Esophagus (tissue), 2 donors: Measurements from ENCODE around the gene C1orf87. TPM values are rescaled to one million over a fixed set of nuclear protein-coding genes. Genes with fewer than 3 reads are reported as not detected.

ENCODE experiments used
- H3K27ac ChIP-seq, 2 donors: one replicate each; pipeline ENCODE4 v1.5.1; 2013; ENCODE audit warnings: low read depth in 2 of 2, mild to moderate bottlenecking in 2 of 2, inconsistent platforms in 1 of 2, low read length in 1 of 2, moderate library complexity in 1 of 2
- H3K27me3 ChIP-seq, 2 donors: one replicate each; pipeline ENCODE4 v1.6.1; 2013; ENCODE audit warnings: low read length in 2 of 2, control low read depth in 1 of 2, mild to moderate bottlenecking in 1 of 2; ENCODE audit not compliant: insufficient read depth in 2 of 2, control insufficient read depth in 1 of 2
- H3K36me3 ChIP-seq, 2 donors: one replicate each; pipeline ENCODE4 v1.6.1; 2013; ENCODE audit warnings: low read length in 1 of 2; ENCODE audit not compliant: control insufficient read depth in 2 of 2, insufficient read depth in 2 of 2
- H3K4me1 ChIP-seq, 2 donors: one replicate each; pipeline ENCODE4 v1.6.1; 2013; ENCODE audit warnings: low read length in 1 of 2; ENCODE audit not compliant: control insufficient read depth in 2 of 2, insufficient read depth in 2 of 2
- H3K4me3 ChIP-seq, 2 donors: one replicate each; pipeline ENCODE4 v1.5.1; 2013; ENCODE audit warnings: low read length in 2 of 2, mild to moderate bottlenecking in 2 of 2, low read depth in 1 of 2, moderate library complexity in 1 of 2
- H3K9me3 ChIP-seq, 2 donors: one replicate each; pipeline ENCODE4 v1.6.1; 2013; ENCODE audit warnings: mild to moderate bottlenecking in 2 of 2, low read depth in 1 of 2, low read length in 1 of 2, moderate library complexity in 1 of 2; ENCODE audit not compliant: control insufficient read depth in 2 of 2, insufficient read depth in 1 of 2
- WGBS, 2 donors: extraction: QIAGEN DNeasy Blood & Tissue Kit; methylation state at CpG; one replicate each; pipeline ENCODE4 v1.1.7; 2013; 5-methylcytosine and 5-hydroxymethylcytosine counted together
- polyA plus RNA-seq, 2 donors: library from polyadenylated mRNA; stranded (reverse); fragments of 200-250 nt; gene quantifications; one replicate each; pipeline ENCODE4 v1.2.3, GENCODE V29; 2013
- donor health status: healthy with polysubstance abuse.
- donor health status: Bipolar disorder and iron deficiency.

C1orf87 gene
- polyA plus RNA-seq, 2 donors = not detected

- H3K27ac ChIP-seq = no peak overlapping the region
- H3K4me1 ChIP-seq = no peaks in the 10 kb centered on the region
- 58 to 60% methylated on average over 12 of the region's 12 CpGs for WGBS, 2 donors
- H3K27me3 ChIP-seq = no peaks in the 10 kb centered on the region
- H3K9me3 ChIP-seq = no peaks in the 10 kb centered on the region
- no peak overlapping the region for H3K4me3 ChIP-seq
- H3K36me3 ChIP-seq = no peaks in the 10 kb centered on the region
Observed at GRCh38 chr1:59986516-59987310, 86.9 kb downstream of the C1orf87 start.

- Histone ChIP-seq H3K4me1 (no peaks in the 10 kb centered on the region), H3K9me3 (no peaks in the 10 kb centered on the region), H3K36me3 (no peaks in the 10 kb centered on the region), H3K4me3 (no peak overlapping the region), H3K27me3 (no peaks in the 10 kb centered on the region), H3K27ac (no peak overlapping the region)
- 81 to 90% methylated on average over 8 of the region's 8 CpGs for WGBS, 2 donors
Observed at GRCh38 chr1:59985911-59986515, 87.6 kb downstream of the C1orf87 start.

- H3K27me3 ChIP-seq = no peaks in the 10 kb centered on the region
- 92 to 95% methylated on average over 5 of the region's 5 CpGs for WGBS, 2 donors
- H3K36me3 ChIP-seq = no peaks in the 10 kb centered on the region
- H3K27ac ChIP-seq = no peak overlapping the region
- no peaks in the 10 kb centered on the region for H3K9me3 ChIP-seq
- H3K4me3 ChIP-seq = no peak overlapping the region
- H3K4me1 ChIP-seq = no peaks in the 10 kb centered on the region
Observed at GRCh38 chr1:59979666-59980065, 93.9 kb downstream of the C1orf87 start.

GRCh38 chr1:59978511-59978910 lies 95.1 kb downstream of the C1orf87 start:
- H3K9me3 ChIP-seq = no peaks in the 10 kb centered on the region
- no peak overlapping the region for H3K4me3 ChIP-seq
- no peaks in the 10 kb centered on the region for H3K27me3 ChIP-seq
- H3K27ac ChIP-seq = no peak overlapping the region
- no peaks in the 10 kb centered on the region for H3K4me1 ChIP-seq
- H3K36me3 ChIP-seq = no peaks in the 10 kb centered on the region
- 81 to 90% methylated on average over 2 of the region's 2 CpGs for WGBS, 2 donors

GRCh38 chr1:59978026-59978425 lies 95.5 kb downstream of the C1orf87 start:
- Histone ChIP-seq H3K27ac (no peak overlapping the region), H3K4me3 (no peak overlapping the region), H3K36me3 (no peaks in the 10 kb centered on the region), H3K9me3 (no peaks in the 10 kb centered on the region), H3K4me1 (no peaks in the 10 kb centered on the region), H3K27me3 (no peaks in the 10 kb centered on the region)
- 41 to 62% methylated on average over 1 of the region's 1 CpG for WGBS, 2 donors

- no peaks in the 10 kb centered on the region for H3K36me3 ChIP-seq
- H3K27me3 ChIP-seq = no peaks in the 10 kb centered on the region
- WGBS, 2 donors = 77 to 81% methylated on average over 4 of the region's 4 CpGs
- H3K4me3 ChIP-seq = no peak overlapping the region
- no peak overlapping the region for H3K27ac ChIP-seq
- H3K4me1 ChIP-seq = no peaks in the 10 kb centered on the region
- H3K9me3 ChIP-seq = no peaks in the 10 kb centered on the region
Observed at GRCh38 chr1:59977075-59977410, 96.5 kb downstream of the C1orf87 start.

- no peaks in the 10 kb centered on the region for H3K36me3 ChIP-seq
- WGBS, 2 donors = 37 to 44% methylated on average over 19 of the region's 19 CpGs
- no peak overlapping the region for H3K4me3 ChIP-seq
Observed at GRCh38 chr1:59976194-59977074, 97.1 kb downstream of the C1orf87 start.

GRCh38 chr1:59973719-59974118 lies 99.9 kb downstream of the C1orf87 start:
- Histone ChIP-seq H3K9me3 (no peaks in the 10 kb centered on the region), H3K4me3 (no peak overlapping the region), H3K27ac (no peak overlapping the region), H3K4me1 (no peaks in the 10 kb centered on the region), H3K27me3 (no peaks in the 10 kb centered on the region), H3K36me3 (no peaks in the 10 kb centered on the region)
- 83 to 95% methylated on average over 1 of the region's 1 CpG for WGBS, 2 donors

More at GRCh38 chr1:59976194-59977074, 97.1 kb downstream of the C1orf87 start:
- H3K4me1 ChIP-seq = no peaks in the 10 kb centered on the region
- H3K27me3 ChIP-seq = no peaks in the 10 kb centered on the region
- H3K9me3 ChIP-seq = no peaks in the 10 kb centered on the region
- no peak overlapping the region for H3K27ac ChIP-seq

- Histone ChIP-seq H3K4me1 (no peaks in the 10 kb centered on the region), H3K36me3 (no peaks in the 10 kb centered on the region), H3K27ac (no peak overlapping the region), H3K9me3 (no peaks in the 10 kb centered on the region), H3K27me3 (no peaks in the 10 kb centered on the region), H3K4me3 (no peak overlapping the region)
- 78 to 82% methylated on average over 20 of the region's 20 CpGs for WGBS, 2 donors
Observed at GRCh38 chr1:59972216-59972927, 101.2 kb downstream of the C1orf87 start.
